Kidney (tissue), 14 donors: ENCODE data around the gene TIMM29. TPM values are rescaled to one million over a fixed set of nuclear protein-coding genes. Genes with fewer than 3 reads are reported as not detected.
"Not testable (repeated sequence)": the region's sequence is repeated elsewhere in the genome, so short reads cannot be mapped to it uniquely, and the experiment has no call there.

Experiments
- DNase-seq, 5 donors: peaks; one replicate each; pipeline ENCODE4 v3.0.0-alpha.2; 2013 to 2020
- FAIRE-seq: peaks from 2 replicates; lab custom pipeline; 2012; peaks lifted over from hg19 to GRCh38; lab: Jason Lieb, UNC
- H3K27ac ChIP-seq, 2 donors: one replicate each; pipeline ENCODE4 v1.7.0; 2013; ENCODE audit warnings: low read depth in 2 of 2, low read length in 2 of 2, inconsistent platforms in 1 of 2
- H3K27me3 ChIP-seq: one replicate; pipeline ENCODE4 v1.7.1; 2013; ENCODE audit warnings: low read length, inconsistent platforms; ENCODE audit not compliant: control insufficient read depth, insufficient read depth
- H3K36me3 ChIP-seq, 3 donors: one replicate each; pipeline versions ENCODE4 v1.7.0 to v1.7.1; 2013; ENCODE audit warnings: low read length in 3 of 3, control low read depth in 1 of 3, inconsistent platforms in 1 of 3; ENCODE audit not compliant: insufficient read depth in 3 of 3, control insufficient read depth in 2 of 3
- H3K4me1 ChIP-seq, 3 donors: one replicate each; pipeline versions ENCODE4 v1.7.0 to v1.7.1; 2013; ENCODE audit warnings: low read length in 3 of 3, inconsistent platforms in 1 of 3, low read depth in 1 of 3; ENCODE audit not compliant: control insufficient read depth in 2 of 3, insufficient read depth in 2 of 3
- H3K4me3 ChIP-seq, 3 donors: one replicate each; pipeline versions ENCODE4 v1.7.0 to v1.8.1; 2013; ENCODE audit warnings: low read length in 3 of 3, control low read depth in 1 of 3, inconsistent platforms in 1 of 3
- H3K9ac ChIP-seq, 3 donors: one replicate each; pipeline versions ENCODE4 v1.7.0 to v1.7.1; 2013; ENCODE audit warnings: low read length in 3 of 3, control low read depth in 1 of 3, inconsistent platforms in 1 of 3
- H3K9me3 ChIP-seq, 3 donors: one replicate each; pipeline versions ENCODE4 v1.7.0 to v1.7.1; 2013; ENCODE audit warnings: low read length in 3 of 3, control low read depth in 1 of 3, inconsistent platforms in 1 of 3; ENCODE audit not compliant: control insufficient read depth in 2 of 3, insufficient read depth in 1 of 3
- intact Hi-C: fragments of 100-400 bp; cut with DNase I; formaldehyde crosslinking; loops from one replicate; pipeline ENCODE4 v1.11.1; 2022
- polyA plus RNA-seq: library from polyadenylated mRNA; stranded (reverse); fragments of 350-450 nt; fragmentation: Illumina TruSeq; extraction: RNeasy Lipid Tissue Mini Kit (QIAGEN cat#74804); gene quantifications from one replicate; pipeline ENCODE4 v1.2.3, GENCODE V29; 2014; ENCODE audit warnings: low read depth, low replicate concordance; ENCODE audit not compliant: insufficient read depth
- total RNA-seq: library from RNA; stranded (reverse); fragmentation: NEBNext Ultra II Directional; extraction: Animal tissue kit (Norgen Biotek cat#: 25700); gene quantifications from one replicate; pipeline ENCODE4 v1.2.1, GENCODE V29; 2021
- TF ChIP-seq, protein P1 (sequence below): IDR thresholded peaks from 3 replicates; pipeline ENCODE4 v1.5.1; 2012; ENCODE audit warnings: mild to moderate bottlenecking, moderate library complexity, borderline replicate concordance; ENCODE audit not compliant: insufficient read depth; ENCODE audit errors: extremely low read depth
- donor health status: control.
- donor health status: control.
- donor health status: control.
- donor health status: control.
- donor health status: control.
- donor health status: DM: yes; HTN: yes; CAD: no.
- donor health status: Normal renal cell carcinoma (clear cell type).

TIMM29 gene
- total and polyA plus RNA-seq, 2 donors from 2014 or later: 16.8 to 21.7 TPM

DNA sequence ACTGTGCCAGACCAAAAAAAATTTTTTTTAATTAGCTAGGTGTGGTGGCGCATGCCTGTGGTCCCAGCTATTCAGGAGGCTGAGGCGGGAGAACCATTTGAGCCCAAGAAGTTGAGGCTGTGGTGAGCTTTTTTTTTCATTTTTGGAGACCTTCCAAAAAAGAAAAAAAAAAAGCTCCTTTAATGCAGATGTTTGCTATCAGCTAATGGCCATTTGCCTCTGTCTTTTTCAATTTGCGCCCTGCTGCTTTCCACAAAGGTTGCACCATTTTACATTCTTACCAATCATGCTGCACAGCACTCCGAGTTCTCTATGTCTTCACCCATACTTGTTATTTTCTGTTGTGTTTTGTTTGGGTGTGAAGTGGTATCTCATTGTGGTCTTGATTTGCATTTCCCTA, 16.7 kb downstream of the TIMM29 start:
- FAIRE-seq (no peak), DNase-seq (no peak)
- TF ChIP-seq, protein P1, sequence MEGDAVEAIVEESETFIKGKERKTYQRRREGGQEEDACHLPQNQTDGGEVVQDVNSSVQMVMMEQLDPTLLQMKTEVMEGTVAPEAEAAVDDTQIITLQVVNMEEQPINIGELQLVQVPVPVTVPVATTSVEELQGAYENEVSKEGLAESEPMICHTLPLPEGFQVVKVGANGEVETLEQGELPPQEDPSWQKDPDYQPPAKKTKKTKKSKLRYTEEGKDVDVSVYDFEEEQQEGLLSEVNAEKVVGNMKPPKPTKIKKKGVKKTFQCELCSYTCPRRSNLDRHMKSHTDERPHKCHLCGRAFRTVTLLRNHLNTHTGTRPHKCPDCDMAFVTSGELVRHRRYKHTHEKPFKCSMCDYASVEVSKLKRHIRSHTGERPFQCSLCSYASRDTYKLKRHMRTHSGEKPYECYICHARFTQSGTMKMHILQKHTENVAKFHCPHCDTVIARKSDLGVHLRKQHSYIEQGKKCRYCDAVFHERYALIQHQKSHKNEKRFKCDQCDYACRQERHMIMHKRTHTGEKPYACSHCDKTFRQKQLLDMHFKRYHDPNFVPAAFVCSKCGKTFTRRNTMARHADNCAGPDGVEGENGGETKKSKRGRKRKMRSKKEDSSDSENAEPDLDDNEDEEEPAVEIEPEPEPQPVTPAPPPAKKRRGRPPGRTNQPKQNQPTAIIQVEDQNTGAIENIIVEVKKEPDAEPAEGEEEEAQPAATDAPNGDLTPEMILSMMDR: no peak

DNA sequence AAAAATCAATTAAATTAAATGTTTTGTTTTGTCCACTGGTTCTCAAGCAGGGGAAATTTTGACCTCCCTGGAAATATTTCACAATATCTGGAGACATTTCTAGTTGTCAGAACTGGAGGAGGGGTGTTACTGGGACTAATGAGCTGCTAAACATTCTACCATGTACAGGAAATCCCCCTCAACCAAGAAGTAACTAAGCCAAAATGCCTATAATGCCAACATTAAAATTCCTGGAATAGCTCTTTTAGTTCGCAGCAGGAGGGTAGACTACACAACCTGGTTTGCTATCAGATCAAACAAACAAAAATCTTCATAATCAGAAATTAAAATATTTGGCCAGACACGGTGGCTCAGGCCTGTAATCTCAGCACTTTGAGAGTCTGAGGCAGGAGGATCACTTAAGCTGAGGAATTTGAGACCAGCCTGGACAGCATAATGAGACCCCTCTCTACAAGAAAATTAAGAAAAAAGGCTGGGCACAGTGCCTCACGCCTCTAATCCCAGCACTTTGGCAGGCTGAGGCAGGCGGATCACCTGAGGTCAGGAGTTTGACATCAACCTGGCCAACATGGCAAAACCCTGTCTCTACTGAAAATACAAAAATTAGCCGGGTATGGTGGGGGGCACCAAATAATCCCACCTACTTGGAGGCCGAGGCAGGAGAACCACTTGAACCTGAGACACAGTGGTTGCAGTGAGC, 18.5 kb downstream of the TIMM29 start:
- H3K27me3 ChIP-seq: no peaks in the 10 kb centered on the region
- no peak overlapping the region for H3K9ac ChIP-seq
- intact Hi-C loops: no loop called here
- H3K9me3 ChIP-seq: no peaks in the 10 kb centered on the region
- H3K4me3 ChIP-seq: no peak overlapping the region
- DNase-seq: no peak
- H3K27ac ChIP-seq: peak overlapping the region; percentile 5 to 51
- FAIRE-seq: no peak
- no peaks in the 10 kb centered on the region for H3K36me3 ChIP-seq
- H3K4me1 ChIP-seq: peaks cover 0 to 3% (median 0%) of the 10 kb centered on the region in 3 donors
- TF ChIP-seq, protein P1: no peak

More for the DNA sequence above, 16.7 kb downstream of the TIMM29 start:
- H3K9me3 ChIP-seq: no peaks in the 10 kb centered on the region
- H3K9ac ChIP-seq: no peak overlapping the region
- no peaks in the 10 kb centered on the region for H3K36me3 ChIP-seq
- peaks cover 0 to 3% (median 0%) of the 10 kb centered on the region in 3 donors for H3K4me1 ChIP-seq
- H3K27me3 ChIP-seq: no peaks in the 10 kb centered on the region
- H3K4me3 ChIP-seq: no peak overlapping the region
- intact Hi-C loops: no loop called here
- H3K27ac ChIP-seq: no peak overlapping the region

DNA sequence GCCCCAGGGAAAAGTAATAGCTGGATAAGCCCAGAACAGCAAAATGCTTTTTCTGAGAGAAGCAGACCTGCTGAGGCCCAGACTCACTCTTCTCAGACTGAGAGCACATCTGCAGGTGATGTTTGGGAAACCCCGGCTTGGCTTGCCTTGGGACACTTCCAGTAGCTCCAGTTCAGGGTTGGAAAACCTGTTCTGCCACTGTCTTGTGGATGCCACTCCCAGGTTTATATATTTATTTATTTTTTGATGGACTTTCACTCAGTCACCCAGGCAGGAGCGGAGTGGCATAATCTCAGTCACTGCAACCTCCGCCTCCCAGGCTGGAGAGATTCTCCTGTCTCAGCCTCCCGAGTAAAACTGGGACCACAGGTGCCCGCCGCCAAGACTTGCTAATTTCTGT, 24.2 kb downstream of the TIMM29 start:
- Histone ChIP-seq H3K4me3 (no peak overlapping the region), H3K36me3 (no peaks in the 10 kb centered on the region), H3K27me3 (no peaks in the 10 kb centered on the region), H3K9ac (no peak overlapping the region), H3K9me3 (no peaks in the 10 kb centered on the region), H3K4me1 (no peaks in the 10 kb centered on the region), H3K27ac (no peak overlapping the region)
- intact Hi-C loops: no loop called here
- DNase-seq (no peak), FAIRE-seq (no peak)
- TF ChIP-seq, protein P1: no peak

DNA sequence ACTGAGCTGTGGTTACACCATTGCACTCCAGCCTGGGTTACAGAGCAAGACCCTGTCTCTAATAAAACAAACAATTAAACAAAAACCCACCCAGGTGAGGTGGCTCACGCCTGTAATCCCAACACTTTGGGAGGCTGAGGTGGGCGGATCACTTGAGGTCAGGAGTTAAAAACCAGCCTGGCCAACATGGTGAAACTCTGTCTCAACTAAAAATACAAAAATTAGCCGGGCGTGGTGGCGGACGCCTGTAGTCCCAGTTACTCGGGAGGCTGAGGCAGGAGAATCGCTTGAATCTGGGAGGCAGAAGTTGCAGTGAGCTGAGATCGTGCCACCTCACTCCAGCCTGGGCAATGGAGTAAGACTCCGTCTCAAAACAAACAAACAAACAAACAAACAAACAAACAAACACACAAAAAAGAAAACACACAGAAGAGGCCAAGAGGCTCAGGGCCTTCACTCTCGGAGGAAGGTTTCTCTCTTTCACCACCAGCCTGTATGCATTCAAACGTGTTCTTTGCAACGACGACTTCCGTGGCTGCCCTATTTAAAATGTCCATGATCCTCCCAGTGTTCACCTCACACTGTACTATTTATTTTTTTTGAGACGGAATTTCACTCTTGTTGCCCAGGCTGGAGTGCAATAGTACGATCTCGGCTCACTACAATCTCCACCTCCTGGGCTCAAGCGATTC, 30.8 kb downstream of the TIMM29 start:
- H3K36me3 ChIP-seq, H3K27ac ChIP-seq, FAIRE-seq, intact Hi-C loops, H3K27me3 ChIP-seq, H3K9me3 ChIP-seq, DNase-seq, H3K4me1 ChIP-seq: not testable (repeated sequence)
- H3K4me3 ChIP-seq: peak overlapping the region in 1 of 3 donors; percentile 82
- peak overlapping the region in 1 of 3 donors; percentile 91 for H3K9ac ChIP-seq
